Astrocyte of the spinal cord (primary cell): ENCODE data around the gene DIAPH2.

Experiments
- DNase-seq: peaks from one replicate; pipeline ENCODE4 v3.0.0; 2011; ENCODE audit warnings: low read depth, low spot score
- H3K4me3 ChIP-seq: 2 replicates; pipeline ENCODE4 v1.5.1; 2011; ENCODE audit warnings: low read depth, mild to moderate bottlenecking, low read length, moderate library complexity
- in situ Hi-C: cut with HindIII; loops from 2 replicates; pipeline ENCODE4 v1.10.0; 2017; ENCODE audit warnings: low sequenced_read_pairs
- TF ChIP-seq, protein P1 (sequence below): IDR thresholded peaks from 2 replicates; pipeline ENCODE4 v1.5.1; 2012; ENCODE audit warnings: low read depth, mild to moderate bottlenecking, low read length, inconsistent platforms

DIAPH2 gene

DNA sequence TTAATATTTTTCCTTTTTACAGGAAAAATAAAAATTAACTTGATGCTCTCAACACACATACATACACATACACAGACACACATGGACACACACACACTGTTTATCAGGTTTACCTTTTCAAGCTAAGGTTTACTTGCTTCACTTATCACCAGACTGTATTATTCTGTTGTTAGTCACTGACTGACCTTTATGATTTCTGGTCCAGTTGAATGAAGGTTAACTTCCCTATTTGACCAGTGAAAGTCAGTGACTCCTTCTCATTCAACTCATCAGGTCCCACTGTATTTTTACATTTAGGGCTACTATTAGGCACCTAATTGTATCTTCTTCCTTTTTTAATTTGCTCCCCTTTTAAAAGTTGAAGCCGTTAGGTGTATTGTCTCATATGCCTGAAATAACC, 16.0 kb downstream of the DIAPH2 start:
- TF ChIP-seq, protein P1, sequence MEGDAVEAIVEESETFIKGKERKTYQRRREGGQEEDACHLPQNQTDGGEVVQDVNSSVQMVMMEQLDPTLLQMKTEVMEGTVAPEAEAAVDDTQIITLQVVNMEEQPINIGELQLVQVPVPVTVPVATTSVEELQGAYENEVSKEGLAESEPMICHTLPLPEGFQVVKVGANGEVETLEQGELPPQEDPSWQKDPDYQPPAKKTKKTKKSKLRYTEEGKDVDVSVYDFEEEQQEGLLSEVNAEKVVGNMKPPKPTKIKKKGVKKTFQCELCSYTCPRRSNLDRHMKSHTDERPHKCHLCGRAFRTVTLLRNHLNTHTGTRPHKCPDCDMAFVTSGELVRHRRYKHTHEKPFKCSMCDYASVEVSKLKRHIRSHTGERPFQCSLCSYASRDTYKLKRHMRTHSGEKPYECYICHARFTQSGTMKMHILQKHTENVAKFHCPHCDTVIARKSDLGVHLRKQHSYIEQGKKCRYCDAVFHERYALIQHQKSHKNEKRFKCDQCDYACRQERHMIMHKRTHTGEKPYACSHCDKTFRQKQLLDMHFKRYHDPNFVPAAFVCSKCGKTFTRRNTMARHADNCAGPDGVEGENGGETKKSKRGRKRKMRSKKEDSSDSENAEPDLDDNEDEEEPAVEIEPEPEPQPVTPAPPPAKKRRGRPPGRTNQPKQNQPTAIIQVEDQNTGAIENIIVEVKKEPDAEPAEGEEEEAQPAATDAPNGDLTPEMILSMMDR = no peak
- H3K4me3 ChIP-seq = no peak overlapping the region
- no peak for DNase-seq
- in situ Hi-C loops = no loop called here

DNA sequence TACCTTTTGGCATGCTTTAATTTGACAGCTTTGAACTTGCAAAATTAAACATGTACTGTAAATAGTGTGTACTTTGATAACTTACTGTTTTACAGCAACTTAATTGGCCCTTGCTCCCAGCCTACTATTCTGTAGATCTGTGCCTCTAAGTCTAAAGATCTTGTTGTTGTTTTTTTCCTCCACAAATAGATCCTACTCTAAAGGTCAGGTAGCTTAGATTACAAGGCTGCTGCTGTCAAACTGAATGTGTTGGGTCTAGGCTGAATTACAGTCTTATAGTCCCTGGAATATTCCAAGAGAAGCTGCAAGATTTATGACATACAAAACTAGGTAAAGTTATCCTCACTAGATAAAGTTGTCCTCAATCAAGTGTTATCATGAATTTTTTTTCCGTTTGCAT, 18.7 kb downstream of the DIAPH2 start:
- TF ChIP-seq, protein P1 = no peak
- H3K4me3 ChIP-seq = no peak overlapping the region
- in situ Hi-C loops = no loop called here
- no peak for DNase-seq

DNA sequence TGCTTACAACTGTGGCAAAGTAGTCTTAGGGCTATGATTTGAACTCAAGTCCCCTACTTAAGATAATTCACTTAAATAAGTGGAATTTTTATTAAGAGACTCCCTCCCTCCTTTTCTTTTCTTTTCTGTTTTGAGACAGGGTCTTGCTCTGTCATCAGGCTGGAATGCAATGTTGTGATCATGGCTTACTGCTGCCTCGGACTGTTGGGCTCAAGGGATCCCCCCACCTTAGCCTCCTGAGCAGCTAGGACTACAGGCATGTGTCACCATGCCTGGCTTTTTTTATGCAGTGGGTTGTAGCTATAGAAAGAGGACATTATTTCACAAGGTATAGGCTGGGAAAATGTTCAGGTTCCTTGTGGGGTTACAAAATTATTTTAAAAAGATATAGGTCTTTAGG, 19.2 kb downstream of the DIAPH2 start:
- no peak for DNase-seq
- TF ChIP-seq, protein P1 = no peak
- H3K4me3 ChIP-seq = no peak overlapping the region
- in situ Hi-C loops = no loop called here

DNA sequence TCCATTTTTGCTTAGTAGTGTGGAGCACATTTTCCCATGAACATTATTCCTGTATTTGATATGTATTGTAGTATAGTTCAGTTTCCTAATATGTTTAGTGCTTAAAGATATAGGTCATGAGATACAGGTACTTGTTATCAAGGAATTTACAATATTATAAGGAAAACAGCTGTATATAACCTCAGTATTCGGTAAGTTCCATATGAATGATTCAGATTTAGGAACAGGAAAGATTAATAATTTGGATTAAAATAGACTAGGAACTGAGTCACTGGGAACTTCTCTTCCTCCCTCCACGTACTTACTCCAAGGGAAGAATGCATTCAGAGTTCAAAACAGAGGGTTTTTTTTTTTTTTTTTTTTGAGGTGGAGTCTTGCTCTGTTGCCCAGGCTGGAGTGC, 20.0 kb downstream of the DIAPH2 start:
- in situ Hi-C loops = no loop called here
- H3K4me3 ChIP-seq = no peak overlapping the region
- no peak for DNase-seq
- TF ChIP-seq, protein P1 = no peak

DNA sequence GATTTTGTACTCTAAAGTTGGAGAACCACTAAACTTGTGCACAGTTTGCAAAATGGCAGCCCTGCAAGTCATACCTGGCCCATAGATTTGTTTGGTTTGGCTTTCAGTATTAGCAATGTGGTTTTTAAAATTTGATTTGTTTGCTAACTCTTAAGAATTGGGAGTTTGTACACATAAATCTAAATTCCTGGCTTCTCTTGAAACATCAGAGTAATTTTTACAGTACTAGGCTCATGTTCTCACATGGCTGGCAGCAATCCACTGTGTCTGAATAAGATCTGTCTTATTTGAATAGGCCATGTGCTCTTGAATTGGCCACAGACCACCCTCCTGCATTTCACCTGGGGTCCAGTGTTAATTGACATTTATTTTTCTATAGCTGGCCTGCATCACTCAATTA, 21.3 kb downstream of the DIAPH2 start:
- no peak overlapping the region for H3K4me3 ChIP-seq
- TF ChIP-seq, protein P1 = no peak
- in situ Hi-C loops = no loop called here
- DNase-seq = no peak

DNA sequence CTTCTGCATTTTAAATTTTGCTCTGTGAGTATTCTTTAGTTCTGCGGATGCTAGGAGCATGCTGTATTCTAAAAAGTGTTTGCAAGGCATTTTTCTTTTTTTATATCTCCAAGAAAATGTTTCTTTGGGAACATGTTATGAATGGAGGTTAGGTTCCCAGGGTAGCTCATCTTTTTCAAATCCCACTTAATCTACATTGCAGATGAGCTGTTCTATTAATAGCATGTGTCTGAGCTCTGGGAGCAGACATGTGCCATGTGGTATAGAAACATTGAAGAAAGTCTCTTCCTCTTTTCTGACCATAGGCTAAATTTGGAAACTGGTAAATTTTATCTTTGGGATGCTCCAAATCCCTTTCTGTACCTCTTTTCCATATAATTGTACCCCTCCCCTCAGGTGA, 23.2 kb downstream of the DIAPH2 start:
- in situ Hi-C loops = no loop called here
- TF ChIP-seq, protein P1 = no peak
- DNase-seq = no peak
- no peak overlapping the region for H3K4me3 ChIP-seq

DNA sequence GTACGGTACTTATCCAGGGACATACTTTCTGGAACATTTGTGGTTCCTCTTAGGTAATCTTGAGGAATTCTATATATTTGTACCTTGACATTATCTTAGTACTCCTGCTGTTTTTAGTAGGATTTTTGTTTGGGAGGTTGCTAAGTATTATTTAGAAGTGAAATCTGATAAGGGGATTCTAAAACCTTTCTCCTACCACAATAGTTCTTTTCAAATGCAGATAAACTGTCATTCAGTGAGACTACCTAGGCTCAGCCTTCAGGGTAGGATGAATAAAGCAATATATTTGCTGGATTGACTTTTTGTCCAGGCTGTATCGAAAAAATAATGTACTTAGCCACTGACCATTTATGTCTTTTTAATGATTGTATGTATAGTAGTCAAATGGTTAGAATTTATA, 25.4 kb downstream of the DIAPH2 start:
- TF ChIP-seq, protein P1 = no peak
- in situ Hi-C loops = no loop called here
- no peak for DNase-seq
- no peak overlapping the region for H3K4me3 ChIP-seq
